ENCODE data around the gene KIF14.

DNA sequence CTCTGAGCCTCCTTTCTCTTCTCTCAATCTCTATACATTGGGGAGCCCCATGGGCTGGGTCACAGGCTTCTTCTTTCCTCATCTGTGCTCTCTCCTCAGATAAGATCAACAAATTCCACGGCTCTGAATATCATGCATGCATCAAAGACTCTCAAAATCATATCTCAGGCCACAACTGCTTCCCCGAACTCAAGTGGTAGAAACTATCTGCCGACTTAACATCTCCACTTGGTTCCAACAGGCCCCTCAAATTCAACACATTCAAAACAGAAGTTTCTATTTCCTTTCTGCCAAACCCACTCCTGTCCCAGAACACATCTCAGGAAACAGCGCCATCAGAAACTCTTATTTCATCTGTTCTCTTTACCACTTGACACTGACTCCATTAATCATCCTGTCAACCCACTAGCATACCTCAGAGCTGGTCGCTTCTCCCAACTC, 32.5 kb upstream of the KIF14 start:
- TF ChIP-seq, protein P1, sequence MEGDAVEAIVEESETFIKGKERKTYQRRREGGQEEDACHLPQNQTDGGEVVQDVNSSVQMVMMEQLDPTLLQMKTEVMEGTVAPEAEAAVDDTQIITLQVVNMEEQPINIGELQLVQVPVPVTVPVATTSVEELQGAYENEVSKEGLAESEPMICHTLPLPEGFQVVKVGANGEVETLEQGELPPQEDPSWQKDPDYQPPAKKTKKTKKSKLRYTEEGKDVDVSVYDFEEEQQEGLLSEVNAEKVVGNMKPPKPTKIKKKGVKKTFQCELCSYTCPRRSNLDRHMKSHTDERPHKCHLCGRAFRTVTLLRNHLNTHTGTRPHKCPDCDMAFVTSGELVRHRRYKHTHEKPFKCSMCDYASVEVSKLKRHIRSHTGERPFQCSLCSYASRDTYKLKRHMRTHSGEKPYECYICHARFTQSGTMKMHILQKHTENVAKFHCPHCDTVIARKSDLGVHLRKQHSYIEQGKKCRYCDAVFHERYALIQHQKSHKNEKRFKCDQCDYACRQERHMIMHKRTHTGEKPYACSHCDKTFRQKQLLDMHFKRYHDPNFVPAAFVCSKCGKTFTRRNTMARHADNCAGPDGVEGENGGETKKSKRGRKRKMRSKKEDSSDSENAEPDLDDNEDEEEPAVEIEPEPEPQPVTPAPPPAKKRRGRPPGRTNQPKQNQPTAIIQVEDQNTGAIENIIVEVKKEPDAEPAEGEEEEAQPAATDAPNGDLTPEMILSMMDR (IDR thresholded peaks at IDR 0.05) = no peak
- TF ChIP-seq POLR2A (IDR thresholded peaks at IDR 0.05) (no peak), POLR2AphosphoS5 (IDR thresholded peaks at IDR 0.05) (no peak)
